SU-DHL-6 (cell line): ENCODE results near the gene ARHGEF38.

ENCODE experiments used
- H2AFZ ChIP-seq: fragments of 200-600 bp; sonication (generic); 2 replicates; pipeline ENCODE4 v1.6.1; 2014; ENCODE audit warnings: low read depth, mild to moderate bottlenecking, moderate library complexity, mixed read lengths, antibody characterized with exemption, low read length; ENCODE audit not compliant: severe bottlenecking
- H3F3A ChIP-seq: fragments of 200-600 bp; shearing (Covaris generic); 2 replicates; pipeline ENCODE4 v1.6.0; 2016; ENCODE audit warnings: antibody characterized with exemption, mild to moderate bottlenecking; ENCODE audit not compliant: insufficient read depth
- H3K27ac ChIP-seq: fragments of 200-600 bp; sonication (generic); 2 replicates; pipeline ENCODE4 v1.5.1; 2016; ENCODE audit warnings: low read depth, mild to moderate bottlenecking, low read length, moderate library complexity, mixed read lengths
- H3K27me3 ChIP-seq: fragments of 200-600 bp; sonication (generic), shearing (Covaris generic); 2 replicates; pipeline ENCODE4 v1.6.0; 2014; ENCODE audit warnings: mild to moderate bottlenecking, low read length
- H3K36me3 ChIP-seq: fragments of 200-600 bp; sonication (generic); 2 replicates; pipeline ENCODE4 v1.6.1; 2014; ENCODE audit warnings: mild to moderate bottlenecking, low read length, mixed read lengths
- H3K4me2 ChIP-seq: fragments of 300-600, 200-600 bp; shearing (Covaris generic), sonication (generic); 2 replicates; pipeline ENCODE4 v1.6.0; 2014; ENCODE audit warnings: low read length, low read depth, mild to moderate bottlenecking; ENCODE audit not compliant: poor library complexity, severe bottlenecking
- H3K4me3 ChIP-seq: fragments of 200-600 bp; sonication (generic); 2 replicates; pipeline ENCODE4 v1.5.1; 2014; ENCODE audit warnings: antibody characterized with exemption, low read length, mild to moderate bottlenecking, mixed read lengths; ENCODE audit not compliant: insufficient read depth, poor library complexity, severe bottlenecking
- H3K79me2 ChIP-seq: fragments of 200-600 bp; sonication (generic); 2 replicates; pipeline ENCODE4 v1.6.1; 2014; ENCODE audit warnings: mild to moderate bottlenecking, low read length, moderate library complexity; ENCODE audit not compliant: insufficient read depth
- H3K9ac ChIP-seq: fragments of 200-600 bp; sonication (generic); 2 replicates; pipeline ENCODE4 v1.7.0; 2014; ENCODE audit warnings: mild to moderate bottlenecking, low read length
- H3K9me2 ChIP-seq: fragments of 200-600 bp; sonication (generic); replicated peaks from 2 replicates; pipeline ENCODE4 v1.6.1; 2014; ENCODE audit warnings: low read length; ENCODE audit not compliant: insufficient read depth
- H3K9me3 ChIP-seq: fragments of 200-600 bp; sonication (generic); 2 replicates; pipeline ENCODE4 v1.6.1; 2014; ENCODE audit warnings: low read length, mixed read lengths; ENCODE audit not compliant: insufficient read depth
- H4K20me1 ChIP-seq: fragments of 200-600 bp; sonication (generic); 2 replicates; pipeline ENCODE4 v1.6.1; 2014; ENCODE audit warnings: low read depth, mild to moderate bottlenecking, antibody characterized with exemption, low read length, moderate library complexity, mixed read lengths
- CTCF ChIP-seq: fragments of 200-600 bp; sonication (generic); IDR thresholded peaks from one replicate; pipeline ENCODE4 v1.5.1; 2017; ENCODE audit warnings: antibody characterized with exemption, mild to moderate bottlenecking, low read length, moderate library complexity; ENCODE audit not compliant: insufficient read depth, poor library complexity, severe bottlenecking
- EZH2phosphoT487 ChIP-seq: fragments of 200-600 bp; sonication (generic), shearing (Covaris generic); conservative IDR thresholded peaks from 2 replicates; pipeline ENCODE4 v1.6.1; 2018; ENCODE audit warnings: mild to moderate bottlenecking, antibody characterized with exemption, low read length, moderate library complexity, mixed read lengths

ARHGEF38 gene

GRCh38 chr4:105677709-105678108 is 125.3 kb downstream of the ARHGEF38 start:
- H3K9me2 ChIP-seq: no peaks in the 10 kb centered on the region
- no peaks in the 10 kb centered on the region for H3K9me3 ChIP-seq
- no peak overlapping the region for H3K27ac ChIP-seq
- H3K27me3 ChIP-seq: no peaks in the 10 kb centered on the region
- H3K4me3 ChIP-seq: no peak overlapping the region
- no peaks in the 10 kb centered on the region for H3K36me3 ChIP-seq
- TF ChIP-seq EZH2phosphoT487: no peak
- no peak for TF ChIP-seq CTCF
- H3F3A ChIP-seq: no peaks in the 10 kb centered on the region
- H3K4me2 ChIP-seq: no peak overlapping the region
- H4K20me1 ChIP-seq: no peaks in the 10 kb centered on the region
- no peaks in the 10 kb centered on the region for H3K79me2 ChIP-seq
- H3K9ac ChIP-seq: no peak overlapping the region
- no peak overlapping the region for H2AFZ ChIP-seq

- no peak for TF ChIP-seq EZH2phosphoT487
- no peak for TF ChIP-seq CTCF
- Histone ChIP-seq H4K20me1 (no peaks in the 10 kb centered on the region), H3K27me3 (no peaks in the 10 kb centered on the region), H3K27ac (no peak overlapping the region), H3F3A (no peaks in the 10 kb centered on the region), H3K9me2 (no peaks in the 10 kb centered on the region), H3K4me2 (no peak overlapping the region), H2AFZ (no peak overlapping the region), H3K9ac (no peak overlapping the region), H3K79me2 (no peaks in the 10 kb centered on the region), H3K9me3 (no peaks in the 10 kb centered on the region), H3K36me3 (no peaks in the 10 kb centered on the region), H3K4me3 (no peak overlapping the region)
These were observed 126.8 kb downstream of the ARHGEF38 start for GRCh38 chr4:105679186-105679585.

GRCh38 chr4:105683038-105683437 is 130.6 kb downstream of the ARHGEF38 start:
- Histone ChIP-seq H3K27me3 (no peaks in the 10 kb centered on the region), H3K4me3 (no peak overlapping the region), H3K9ac (no peak overlapping the region), H3K79me2 (no peaks in the 10 kb centered on the region), H3K4me2 (no peak overlapping the region), H2AFZ (no peak overlapping the region), H3K9me3 (no peaks in the 10 kb centered on the region), H3K36me3 (no peaks in the 10 kb centered on the region; the same call in 1 of the 2 replicates), H3K27ac (no peak overlapping the region), H3K9me2 (no peaks in the 10 kb centered on the region), H3F3A (no peaks in the 10 kb centered on the region), H4K20me1 (no peaks in the 10 kb centered on the region)
- TF ChIP-seq EZH2phosphoT487 (no peak), CTCF (no peak)
